Measurements from ENCODE around the gene SFSWAP.

Gene SFSWAP

DNA sequence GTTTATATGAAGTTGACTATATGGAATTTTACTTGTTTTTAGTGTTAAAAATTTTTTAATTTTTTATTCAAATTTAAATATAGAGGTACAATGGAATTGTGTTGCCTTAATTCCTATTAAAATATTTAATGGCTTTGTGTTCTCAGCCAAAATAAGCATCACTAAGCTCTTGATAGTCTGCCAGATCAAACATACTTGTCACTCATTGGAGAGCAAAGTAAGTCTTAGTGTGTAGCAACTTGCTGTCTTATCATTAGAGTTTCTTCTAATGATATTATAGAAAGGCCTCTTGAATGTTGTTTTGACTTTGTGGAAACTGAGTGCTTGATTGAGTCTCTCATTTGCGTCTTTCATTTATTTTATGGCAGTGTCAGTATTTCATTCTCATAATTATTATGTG is 10.7 kb downstream of the SFSWAP start:
- no peaks in the 10 kb centered on the region for H3K27me3 ChIP-seq (replicated peaks; ENCODE audit: control insufficient read depth, insufficient read depth, low read length)
- TF ChIP-seq CTCF (IDR thresholded peaks at IDR 0.05; ENCODE audit: insufficient read depth, low read length, poor library complexity, severe bottlenecking), result no peak
- no peak for DNase-seq (ENCODE audit: extremely low read depth, insufficient read length)
- peaks cover 21% of the 10 kb centered on the region for H3K36me3 ChIP-seq (ENCODE audit: control insufficient read depth, insufficient read depth, low read length)
- H3K4me3 ChIP-seq (replicated peaks; ENCODE audit: low read depth, low read length), result no peak overlapping the region

GRCh38 chr12:131723532-131723931 is 12.6 kb downstream of the SFSWAP start:
- Histone ChIP-seq H3K4me3 (replicated peaks; ENCODE audit: low read depth, low read length) (no peak overlapping the region), H3K36me3 (ENCODE audit: control insufficient read depth, insufficient read depth, low read length) (peaks cover 26% of the 10 kb centered on the region), H3K27me3 (replicated peaks; ENCODE audit: control insufficient read depth, insufficient read depth, low read length) (no peaks in the 10 kb centered on the region)
- TF ChIP-seq CTCF (IDR thresholded peaks at IDR 0.05; ENCODE audit: insufficient read depth, low read length, poor library complexity, severe bottlenecking), result no peak
- DNase-seq (ENCODE audit: extremely low read depth, insufficient read length), result no peak

GRCh38 chr12:131724534-131724933 is 13.6 kb downstream of the SFSWAP start:
- no peak for TF ChIP-seq CTCF (IDR thresholded peaks at IDR 0.05; ENCODE audit: insufficient read depth, low read length, poor library complexity, severe bottlenecking)
- DNase-seq (ENCODE audit: extremely low read depth, insufficient read length), result no peak
- H3K4me3 ChIP-seq (replicated peaks; ENCODE audit: low read depth, low read length), result no peak overlapping the region
- H3K36me3 ChIP-seq (ENCODE audit: control insufficient read depth, insufficient read depth, low read length), result peaks cover 25% of the 10 kb centered on the region
- no peaks in the 10 kb centered on the region for H3K27me3 ChIP-seq (replicated peaks; ENCODE audit: control insufficient read depth, insufficient read depth, low read length)

DNA sequence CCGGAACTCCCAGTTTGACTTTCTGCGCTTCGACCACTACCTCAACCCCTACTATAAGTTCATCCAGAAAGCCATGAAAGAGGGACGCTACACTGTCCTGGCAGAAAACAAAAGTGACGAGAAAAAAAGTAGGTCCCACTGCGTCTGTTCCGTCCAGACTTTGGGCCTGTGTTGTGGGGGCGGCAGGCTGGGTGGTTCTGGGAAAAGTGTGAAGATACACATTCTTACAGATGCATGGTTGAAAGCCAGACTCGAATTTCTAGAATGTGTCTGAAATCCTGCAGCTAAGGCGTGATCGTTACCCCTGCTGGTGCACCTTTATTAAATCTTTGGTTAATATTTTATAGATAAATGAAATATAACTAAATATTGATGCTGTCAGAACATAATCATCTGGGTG is 14.6 kb downstream of the SFSWAP start:
- no peak for DNase-seq (ENCODE audit: extremely low read depth, insufficient read length)
- Histone ChIP-seq H3K4me3 (replicated peaks; ENCODE audit: low read depth, low read length) (no peak overlapping the region), H3K36me3 (ENCODE audit: control insufficient read depth, insufficient read depth, low read length) (peaks cover 26% of the 10 kb centered on the region), H3K27me3 (replicated peaks; ENCODE audit: control insufficient read depth, insufficient read depth, low read length) (no peaks in the 10 kb centered on the region)
- TF ChIP-seq CTCF (IDR thresholded peaks at IDR 0.05; ENCODE audit: insufficient read depth, low read length, poor library complexity, severe bottlenecking), result no peak

DNA sequence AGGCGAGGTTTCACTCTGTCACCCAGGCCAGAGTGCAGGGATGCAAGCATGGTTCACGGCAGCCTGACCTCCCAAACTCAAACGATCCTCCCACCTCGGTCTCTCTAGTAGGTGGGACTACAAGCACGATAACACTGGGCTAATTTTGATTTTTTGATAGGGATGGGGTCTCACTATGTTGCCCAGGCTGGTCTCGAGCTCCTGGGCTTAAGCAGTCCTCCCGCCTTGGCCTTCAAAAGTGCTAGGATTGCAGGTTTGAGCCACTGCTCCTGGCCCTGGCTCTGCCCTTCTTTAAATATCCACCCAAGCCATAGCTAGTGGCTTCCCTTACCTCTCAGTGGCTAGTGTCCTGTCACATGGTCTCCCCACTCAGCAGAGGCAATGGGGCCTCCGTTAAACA is 17.8 kb downstream of the SFSWAP start:
- no peak overlapping the region for H3K4me3 ChIP-seq (replicated peaks; ENCODE audit: low read depth, low read length)
- H3K27me3 ChIP-seq (replicated peaks; ENCODE audit: control insufficient read depth, insufficient read depth, low read length), result no peaks in the 10 kb centered on the region
- peaks cover 43% of the 10 kb centered on the region for H3K36me3 ChIP-seq (ENCODE audit: control insufficient read depth, insufficient read depth, low read length)
- no peak for TF ChIP-seq CTCF (IDR thresholded peaks at IDR 0.05; ENCODE audit: insufficient read depth, low read length, poor library complexity, severe bottlenecking)
- no peak for DNase-seq (ENCODE audit: extremely low read depth, insufficient read length)

DNA sequence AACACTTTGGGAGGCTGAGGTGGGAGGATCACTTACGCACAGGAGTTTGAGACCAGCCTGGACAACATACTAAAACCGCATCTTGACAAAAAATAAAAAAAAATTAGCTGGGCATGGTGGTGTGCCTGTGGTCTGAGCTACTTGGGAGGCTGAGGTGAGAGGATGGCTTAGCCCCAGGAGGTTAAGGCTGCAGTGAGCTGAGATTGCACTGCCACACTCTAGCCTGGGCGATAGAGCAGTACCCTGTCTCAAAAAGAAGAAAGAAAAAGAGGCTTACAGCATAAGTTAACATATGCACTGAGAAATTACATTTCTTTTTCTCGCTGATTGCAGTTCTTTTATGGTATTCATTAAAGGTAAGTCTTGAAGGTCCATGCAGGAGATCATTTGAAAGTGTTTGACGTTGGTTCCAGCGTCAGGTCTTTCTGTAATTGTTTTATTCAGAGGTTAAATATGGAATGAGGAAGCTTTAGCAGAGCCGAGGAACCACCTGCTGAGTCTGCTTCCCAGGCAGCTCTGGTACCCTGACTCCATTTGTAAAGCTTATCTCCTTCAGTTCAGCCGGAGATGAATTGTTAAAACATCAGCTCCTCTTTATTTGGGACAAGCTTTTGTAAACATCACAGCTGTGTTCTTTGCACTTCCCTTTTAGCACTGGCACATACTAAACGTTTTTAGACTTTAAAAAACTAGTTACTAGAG is 18.5 kb downstream of the SFSWAP start:
- DNase-seq (ENCODE audit: extremely low read depth, insufficient read length), result no peak
- Histone ChIP-seq H3K36me3 (ENCODE audit: control insufficient read depth, insufficient read depth, low read length) (peaks cover 47% of the 10 kb centered on the region), H3K27me3 (replicated peaks; ENCODE audit: control insufficient read depth, insufficient read depth, low read length) (no peaks in the 10 kb centered on the region), H3K4me3 (replicated peaks; ENCODE audit: low read depth, low read length) (no peak overlapping the region)
- no peak for TF ChIP-seq CTCF (IDR thresholded peaks at IDR 0.05; ENCODE audit: insufficient read depth, low read length, poor library complexity, severe bottlenecking)

Data from GM06990 (cell line).